ENCODE results near the gene CAMK2A.

CAMK2A gene

GRCh38 chr5:150277043-150277442 lies 12.5 kb downstream of the CAMK2A start:
- no peak for DNase-seq

- DNase-seq: no peak
Observed at GRCh38 chr5:150274811-150275210, 14.8 kb downstream of the CAMK2A start.

GRCh38 chr5:150272531-150272930 lies 17.0 kb downstream of the CAMK2A start:
- peak; percentile 74 for DNase-seq

GRCh38 chr5:150271923-150272322 lies 17.6 kb downstream of the CAMK2A start:
- no peak for DNase-seq

- no peak for DNase-seq
Observed at GRCh38 chr5:150271296-150271692, 18.3 kb downstream of the CAMK2A start.

GRCh38 chr5:150270541-150271295 lies 18.9 kb downstream of the CAMK2A start:
- DNase-seq: no peak

- DNase-seq: no peak
Observed at GRCh38 chr5:150266871-150267291, 22.7 kb downstream of the CAMK2A start.

- no peak for DNase-seq
Observed at GRCh38 chr5:150265870-150266383, 23.6 kb downstream of the CAMK2A start.

GRCh38 chr5:150264667-150265603 lies 24.6 kb downstream of the CAMK2A start:
- DNase-seq: no peak

GRCh38 chr5:150263801-150264621 lies 25.6 kb downstream of the CAMK2A start:
- peak; percentile 69 for DNase-seq

GRCh38 chr5:150263375-150263775 lies 26.2 kb downstream of the CAMK2A start:
- no peak for DNase-seq

- DNase-seq: no peak
Observed at GRCh38 chr5:150262502-150262901, 27.1 kb downstream of the CAMK2A start.

- DNase-seq: no peak
Observed at GRCh38 chr5:150261231-150261630, 28.3 kb downstream of the CAMK2A start.

GRCh38 chr5:150258130-150258529 lies 31.4 kb downstream of the CAMK2A start:
- DNase-seq: no peak

GRCh38 chr5:150257424-150257823 lies 32.1 kb downstream of the CAMK2A start:
- DNase-seq: no peak

GRCh38 chr5:150256410-150257064 lies 33.0 kb downstream of the CAMK2A start:
- DNase-seq: peak; percentile 9

- no peak for DNase-seq
Observed at GRCh38 chr5:150255659-150256409, 33.7 kb downstream of the CAMK2A start.

GRCh38 chr5:150254774-150255173 lies 34.8 kb downstream of the CAMK2A start:
- DNase-seq: no peak

- DNase-seq: no peak
Observed at GRCh38 chr5:150254363-150254762, 35.2 kb downstream of the CAMK2A start.

- DNase-seq: no peak
Observed at GRCh38 chr5:150253416-150254208, 36.0 kb downstream of the CAMK2A start.

GRCh38 chr5:150252489-150252888 lies 37.1 kb downstream of the CAMK2A start:
- no peak for DNase-seq
